ENCODE data around the gene NYNRIN.

- no peak for TF ChIP-seq SP1 (CRISPR knock-in tag; conservative IDR thresholded peaks at IDR 0.05)
- TF ChIP-seq, protein P1, sequence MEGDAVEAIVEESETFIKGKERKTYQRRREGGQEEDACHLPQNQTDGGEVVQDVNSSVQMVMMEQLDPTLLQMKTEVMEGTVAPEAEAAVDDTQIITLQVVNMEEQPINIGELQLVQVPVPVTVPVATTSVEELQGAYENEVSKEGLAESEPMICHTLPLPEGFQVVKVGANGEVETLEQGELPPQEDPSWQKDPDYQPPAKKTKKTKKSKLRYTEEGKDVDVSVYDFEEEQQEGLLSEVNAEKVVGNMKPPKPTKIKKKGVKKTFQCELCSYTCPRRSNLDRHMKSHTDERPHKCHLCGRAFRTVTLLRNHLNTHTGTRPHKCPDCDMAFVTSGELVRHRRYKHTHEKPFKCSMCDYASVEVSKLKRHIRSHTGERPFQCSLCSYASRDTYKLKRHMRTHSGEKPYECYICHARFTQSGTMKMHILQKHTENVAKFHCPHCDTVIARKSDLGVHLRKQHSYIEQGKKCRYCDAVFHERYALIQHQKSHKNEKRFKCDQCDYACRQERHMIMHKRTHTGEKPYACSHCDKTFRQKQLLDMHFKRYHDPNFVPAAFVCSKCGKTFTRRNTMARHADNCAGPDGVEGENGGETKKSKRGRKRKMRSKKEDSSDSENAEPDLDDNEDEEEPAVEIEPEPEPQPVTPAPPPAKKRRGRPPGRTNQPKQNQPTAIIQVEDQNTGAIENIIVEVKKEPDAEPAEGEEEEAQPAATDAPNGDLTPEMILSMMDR (IDR thresholded peaks at IDR 0.05): no peak
- TF ChIP-seq, protein P2, sequence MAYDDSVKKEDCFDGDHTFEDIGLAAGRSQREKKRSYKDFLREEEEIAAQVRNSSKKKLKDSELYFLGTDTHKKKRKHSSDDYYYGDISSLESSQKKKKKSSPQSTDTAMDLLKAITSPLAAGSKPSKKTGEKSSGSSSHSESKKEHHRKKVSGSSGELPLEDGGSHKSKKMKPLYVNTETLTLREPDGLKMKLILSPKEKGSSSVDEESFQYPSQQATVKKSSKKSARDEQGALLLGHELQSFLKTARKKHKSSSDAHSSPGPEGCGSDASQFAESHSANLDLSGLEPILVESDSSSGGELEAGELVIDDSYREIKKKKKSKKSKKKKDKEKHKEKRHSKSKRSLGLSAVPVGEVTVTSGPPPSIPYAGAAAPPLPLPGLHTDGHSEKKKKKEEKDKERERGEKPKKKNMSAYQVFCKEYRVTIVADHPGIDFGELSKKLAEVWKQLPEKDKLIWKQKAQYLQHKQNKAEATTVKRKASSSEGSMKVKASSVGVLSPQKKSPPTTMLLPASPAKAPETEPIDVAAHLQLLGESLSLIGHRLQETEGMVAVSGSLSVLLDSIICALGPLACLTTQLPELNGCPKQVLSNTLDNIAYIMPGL (CRISPR knock-in tag; IDR thresholded peaks at IDR 0.05): no peak
- TF ChIP-seq NFE2L1 (CRISPR knock-in tag; IDR thresholded peaks at IDR 0.05): no peak
- TF ChIP-seq, protein P3, sequence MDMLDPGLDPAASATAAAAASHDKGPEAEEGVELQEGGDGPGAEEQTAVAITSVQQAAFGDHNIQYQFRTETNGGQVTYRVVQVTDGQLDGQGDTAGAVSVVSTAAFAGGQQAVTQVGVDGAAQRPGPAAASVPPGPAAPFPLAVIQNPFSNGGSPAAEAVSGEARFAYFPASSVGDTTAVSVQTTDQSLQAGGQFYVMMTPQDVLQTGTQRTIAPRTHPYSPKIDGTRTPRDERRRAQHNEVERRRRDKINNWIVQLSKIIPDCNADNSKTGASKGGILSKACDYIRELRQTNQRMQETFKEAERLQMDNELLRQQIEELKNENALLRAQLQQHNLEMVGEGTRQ (CRISPR knock-in tag; IDR thresholded peaks at IDR 0.05): no peak
Observed at GRCh38 chr14:24422261-24422660, 23.5 kb downstream of the NYNRIN start.

Measured in WTC11 (cell line).